GM12891 (cell line): ENCODE results near the gene NCF4.

Experiments
- DNase-seq: peaks from one replicate; pipeline ENCODE4 v3.0.0; 2011; ENCODE audit warnings: low spot score; ENCODE audit not compliant: insufficient read length
- FAIRE-seq: peaks from 2 replicates; lab custom pipeline; 2011; peaks lifted over from hg19 to GRCh38; lab: Jason Lieb, UNC
- PAX5 ChIP-seq: IDR thresholded peaks from 2 replicates; pipeline ENCODE4 v1.6.1; 2011; ENCODE audit warnings: low read length, moderate library complexity, mild to moderate bottlenecking; ENCODE audit not compliant: insufficient read depth, severe bottlenecking
- POLR2A ChIP-seq: IDR thresholded peaks from 2 replicates; pipeline ENCODE4 v1.6.1; 2011; ENCODE audit warnings: low read depth, low read length, control low read depth
- POLR2AphosphoS5 ChIP-seq: IDR thresholded peaks from 2 replicates; pipeline ENCODE4 v1.6.1; 2011; ENCODE audit warnings: low read depth, low read length, control low read depth
- POU2F2 ChIP-seq: IDR thresholded peaks from 2 replicates; pipeline ENCODE4 v1.6.1; 2011; ENCODE audit warnings: low read depth, mild to moderate bottlenecking, control low read depth, low read length, moderate library complexity
- SPI1 ChIP-seq: IDR thresholded peaks from 2 replicates; pipeline ENCODE4 v1.6.1; 2011; ENCODE audit warnings: low read depth, low read length, control low read depth
- TAF1 ChIP-seq: IDR thresholded peaks from 2 replicates; pipeline ENCODE4 v1.6.1; 2011; ENCODE audit warnings: low read depth, low read length, control low read depth

The NCF4 gene

DNA sequence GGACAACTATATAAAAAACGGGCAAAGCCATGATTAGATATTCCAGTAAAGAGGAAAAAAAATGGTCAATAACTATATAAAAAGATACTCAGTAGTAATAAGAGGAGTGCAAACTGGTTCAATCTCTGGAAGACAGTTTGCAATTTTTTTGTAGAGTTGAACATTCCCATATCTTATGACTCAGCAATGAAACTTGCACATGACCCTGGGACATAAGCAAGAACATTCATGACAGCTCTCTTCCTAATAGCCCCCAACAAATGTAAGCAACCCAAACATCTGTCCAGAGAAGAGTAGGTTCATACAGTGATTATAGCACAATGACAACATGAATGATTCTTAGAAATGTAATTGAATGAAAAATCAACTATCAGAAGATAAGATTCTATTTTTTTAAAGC is 30.8 kb downstream of the NCF4 start:
- DNase-seq (no peak), FAIRE-seq (no peak)
- TF ChIP-seq TAF1: no peak
- no peak for TF ChIP-seq PAX5
- no peak for TF ChIP-seq SPI1
- no peak for TF ChIP-seq POLR2AphosphoS5
- TF ChIP-seq POLR2A: no peak
- no peak for TF ChIP-seq POU2F2

GRCh38 chr22:36892292-36892691 is 31.5 kb downstream of the NCF4 start:
- no peak for TF ChIP-seq SPI1
- no peak for TF ChIP-seq PAX5
- TF ChIP-seq POU2F2: no peak
- DNase-seq (no peak), FAIRE-seq (no peak)

GRCh38 chr22:36893262-36893661 is 32.5 kb downstream of the NCF4 start:
- FAIRE-seq (peak; percentile 41), DNase-seq (no peak)
- no peak for TF ChIP-seq SPI1

- TF ChIP-seq PAX5 (no peak), POU2F2 (no peak), POLR2A (no peak), POLR2AphosphoS5 (no peak), TAF1 (no peak), SPI1 (no peak)
- FAIRE-seq (no peak), DNase-seq (no peak)
These were observed 33.5 kb downstream of the NCF4 start for GRCh38 chr22:36894266-36894665.

DNA sequence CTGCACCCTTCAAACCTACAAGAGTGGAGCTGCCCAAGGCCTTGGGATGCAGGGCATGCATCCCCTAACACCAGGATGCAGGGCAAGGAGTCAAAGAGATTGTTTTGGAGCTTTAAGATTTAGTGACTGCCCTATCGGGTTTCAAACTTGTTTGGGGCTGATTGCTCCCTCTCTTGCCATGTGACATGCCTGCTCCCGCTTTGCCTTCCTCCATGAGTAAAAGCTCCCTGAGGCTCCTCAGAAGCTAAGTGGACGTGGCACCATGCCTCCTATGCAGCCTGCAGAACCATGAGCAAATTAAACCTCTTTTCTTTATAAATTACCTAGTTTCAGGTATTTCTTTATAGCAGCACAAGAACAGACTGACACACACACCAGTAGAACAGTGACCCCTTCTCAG is 36.8 kb downstream of the NCF4 start:
- TF ChIP-seq POU2F2 (no peak), POLR2A (no peak), SPI1 (no peak), PAX5 (no peak), TAF1 (no peak), POLR2AphosphoS5 (no peak)
- no peak for FAIRE-seq
- no peak for DNase-seq

DNA sequence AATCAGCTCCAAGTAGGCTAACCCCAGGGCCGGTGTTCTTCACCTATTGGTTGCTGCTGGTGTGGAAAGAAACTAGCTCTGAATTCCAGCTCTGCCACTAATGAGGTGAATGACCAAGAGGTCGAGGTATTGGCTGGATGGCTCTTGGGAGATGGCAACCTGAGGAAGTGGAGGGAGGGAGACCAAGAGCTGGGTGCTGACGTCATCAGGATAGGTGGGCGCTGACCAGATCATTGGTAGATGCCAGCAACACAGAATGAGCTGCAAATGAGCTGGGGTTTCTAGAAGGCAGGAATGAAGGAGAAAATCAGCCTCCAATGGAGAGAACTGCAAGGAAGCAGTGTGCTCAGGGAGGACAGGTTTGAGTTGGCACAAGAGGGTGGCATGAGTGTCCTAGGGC is 37.9 kb downstream of the NCF4 start:
- TF ChIP-seq POU2F2: no peak
- TF ChIP-seq POLR2AphosphoS5: no peak
- TF ChIP-seq PAX5: no peak
- TF ChIP-seq POLR2A: no peak
- no peak for TF ChIP-seq TAF1
- no peak for TF ChIP-seq SPI1
- DNase-seq: no peak
- FAIRE-seq: no peak

DNA sequence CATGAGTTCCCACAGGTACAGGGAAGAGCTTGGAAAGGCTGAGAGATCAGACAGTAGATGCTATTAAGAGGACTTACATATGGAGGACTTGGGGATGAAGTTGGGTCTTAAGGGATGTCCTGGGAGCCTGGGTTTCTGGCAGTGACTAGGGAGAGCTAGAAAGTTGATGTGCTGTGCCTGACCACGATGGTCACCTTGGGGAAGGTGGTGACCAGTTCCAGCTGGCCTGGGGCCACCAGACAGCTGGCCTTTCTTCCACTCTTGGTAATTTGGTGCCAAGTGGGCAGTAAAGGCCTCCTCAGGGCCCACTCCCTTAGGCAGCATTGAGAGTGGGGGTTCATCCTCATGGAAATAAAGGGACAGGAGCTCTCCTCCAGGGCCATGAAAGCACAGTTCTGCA is 38.7 kb downstream of the NCF4 start:
- TF ChIP-seq PAX5: no peak
- no peak for TF ChIP-seq POLR2A
- no peak for FAIRE-seq

DNA sequence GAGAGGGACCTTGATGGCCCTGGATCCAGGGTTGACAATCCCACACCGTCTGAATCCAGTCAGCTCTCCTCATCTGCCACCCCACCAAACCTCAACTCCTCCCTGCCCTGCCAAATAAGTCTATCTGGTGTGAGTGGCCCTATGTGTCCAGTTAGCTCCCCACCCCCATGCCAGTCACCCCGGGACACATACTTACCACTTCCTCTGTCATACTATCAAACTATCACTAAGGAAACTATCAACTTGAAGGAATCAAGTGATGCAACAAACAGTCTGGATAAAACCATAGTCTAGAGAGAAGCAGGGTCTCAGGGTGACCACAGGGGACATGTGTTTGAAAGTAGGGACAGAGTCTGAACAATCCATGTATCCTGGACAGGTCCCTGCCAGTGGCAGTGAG is 39.4 kb downstream of the NCF4 start:
- FAIRE-seq (peak; percentile 75), DNase-seq (no peak)
- TF ChIP-seq TAF1: no peak
- no peak for TF ChIP-seq SPI1
- no peak for TF ChIP-seq POLR2A
- no peak for TF ChIP-seq PAX5
- TF ChIP-seq POU2F2: no peak
- TF ChIP-seq POLR2AphosphoS5: no peak

More for the DNA sequence above, 38.7 kb downstream of the NCF4 start:
- no peak for DNase-seq

DNA sequence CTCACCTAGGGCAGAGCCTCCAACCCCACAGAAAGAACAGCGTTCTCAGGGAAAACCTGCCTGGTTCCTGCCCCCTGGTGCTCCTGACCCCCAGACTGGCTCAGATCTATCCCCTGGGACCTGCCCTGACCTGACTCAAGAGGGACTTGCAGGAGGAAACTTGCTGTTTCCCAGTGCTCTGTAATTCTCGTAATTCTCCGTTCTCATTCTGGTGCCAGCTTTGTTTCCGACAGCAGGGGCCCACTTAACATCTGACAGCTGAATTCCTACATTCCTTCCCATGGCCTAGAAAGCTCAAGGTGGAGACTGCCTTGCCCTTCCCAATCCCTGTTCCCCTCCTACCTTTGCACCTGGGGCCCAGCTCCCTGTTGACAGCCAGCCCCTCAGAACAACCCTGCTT is 40.1 kb downstream of the NCF4 start:
- FAIRE-seq (no peak), DNase-seq (no peak)
- TF ChIP-seq TAF1 (no peak), POLR2AphosphoS5 (no peak)

- TF ChIP-seq POU2F2 (peak; percentile 65; the same call in 1 of the 2 replicates), POLR2A (no peak; the same call in 1 of the 2 replicates), SPI1 (peak; percentile 10; the same call in 1 of the 2 replicates), POLR2AphosphoS5 (no peak)
- FAIRE-seq (peak; percentile 97), DNase-seq (peak; percentile 58)
These were observed 40.8 kb downstream of the NCF4 start for GRCh38 chr22:36901411-36902142.
